Hepatocyte (in vitro differentiated cells): ENCODE data around the gene FAM110A. TPM values are rescaled to one million over a fixed set of nuclear protein-coding genes. Genes with fewer than 3 reads are reported as not detected.

Experiments used
- DNase-seq: peaks from one replicate; pipeline ENCODE4 v3.0.0-alpha.2; 2016; ENCODE audit warnings: low spot score
- H2AFZ ChIP-seq: fragments of 200-600 bp; sonication (generic); 2 replicates; pipeline ENCODE4 v1.6.0; 2016; ENCODE audit warnings: antibody characterized with exemption, mild to moderate bottlenecking
- H3K27ac ChIP-seq: fragments of 200-600 bp; sonication (generic); 2 replicates; pipeline ENCODE4 v1.5.1; 2016; ENCODE audit warnings: mild to moderate bottlenecking
- H3K27me3 ChIP-seq: fragments of 200-600 bp; sonication (generic); 2 replicates; pipeline ENCODE4 v1.6.1; 2016
- H3K36me3 ChIP-seq: fragments of 200-600 bp; sonication (generic); replicated peaks from 2 replicates; pipeline ENCODE4 v1.5.1; 2016; ENCODE audit warnings: low read depth; ENCODE audit not compliant: insufficient read depth
- H3K4me1 ChIP-seq: fragments of 200-600 bp; sonication (generic); 2 replicates; pipeline ENCODE4 v1.5.1; 2016; ENCODE audit warnings: mild to moderate bottlenecking, moderate library complexity; ENCODE audit not compliant: insufficient read depth
- H3K4me2 ChIP-seq: fragments of 200-600 bp; sonication (generic); 2 replicates; pipeline ENCODE4 v1.6.0; 2016
- H3K4me3 ChIP-seq: fragments of 200-600 bp; sonication (generic); 2 replicates; pipeline ENCODE4 v1.5.1; 2016; ENCODE audit warnings: mild to moderate bottlenecking
- H3K79me2 ChIP-seq: fragments of 200-600 bp; sonication (generic); 2 replicates; pipeline ENCODE4 v1.6.0; 2017; ENCODE audit warnings: mild to moderate bottlenecking
- H3K9me2 ChIP-seq: fragments of 200-600 bp; sonication (generic); replicated peaks from 2 replicates; pipeline ENCODE4 v1.6.0; 2017; ENCODE audit warnings: mild to moderate bottlenecking; ENCODE audit not compliant: insufficient read depth
- H3K9me3 ChIP-seq: fragments of 200-600 bp; sonication (generic); 2 replicates; pipeline ENCODE4 v1.5.1; 2016; ENCODE audit warnings: low read depth, mild to moderate bottlenecking
- H4K20me1 ChIP-seq: fragments of 200-600 bp; sonication (generic); 2 replicates; pipeline ENCODE4 v1.6.0; 2016; ENCODE audit warnings: mild to moderate bottlenecking; ENCODE audit not compliant: insufficient read depth, poor library complexity, severe bottlenecking
- EZH2 ChIP-seq: fragments of 200-600 bp; sonication (generic); IDR thresholded peaks from 2 replicates; pipeline ENCODE4 v1.6.1; 2016; ENCODE audit warnings: antibody characterized with exemption, mild to moderate bottlenecking, borderline replicate concordance
- EZH2phosphoT487 ChIP-seq: fragments of 200-600 bp; sonication (generic); IDR thresholded peaks from one replicate; pipeline ENCODE4 v1.6.1; 2018; ENCODE audit warnings: antibody characterized with exemption, mild to moderate bottlenecking, low read depth, moderate library complexity; ENCODE audit not compliant: unreplicated experiment, severe bottlenecking
- WGBS: methylation state at CpG from one replicate; pipeline ENCODE4 v1.1.6; 2016; ENCODE audit warnings: low lambda C conversion rate; ENCODE audit errors: missing lambda C conversion rate; 5-methylcytosine and 5-hydroxymethylcytosine counted together
- polyA plus RNA-seq: library from polyadenylated mRNA; unstranded; fragments of >200 nt; fragmentation: Nextera tagmentation; extraction: Ambion mirVana; gene quantifications from 2 replicates; pipeline ENCODE4 v1.2.1, GENCODE V29; 2016
- total RNA-seq: library from RNA; depleted of rRNA; stranded (reverse); fragments of >200 nt; gene quantifications from 2 replicates; pipeline ENCODE4 v1.2.3, GENCODE V29; 2014
- TF ChIP-seq, protein P1 (sequence below): fragments of 200-600 bp; sonication (generic); IDR thresholded peaks from 2 replicates; pipeline ENCODE4 v1.5.1; 2016; ENCODE audit warnings: antibody characterized with exemption, mild to moderate bottlenecking; ENCODE audit not compliant: poor library complexity

Gene FAM110A
- total and polyA plus RNA-seq, 2 experiments from 2014 or later, result 4.6 to 6.1 TPM

- H3K4me3 ChIP-seq, result no peak overlapping the region
- peaks cover 3% of the 10 kb centered on the region for H3K79me2 ChIP-seq
- no peak overlapping the region for H3K27ac ChIP-seq
Measured at GRCh38 chr20:843912-844311, 10.4 kb downstream of the FAM110A start.

DNA sequence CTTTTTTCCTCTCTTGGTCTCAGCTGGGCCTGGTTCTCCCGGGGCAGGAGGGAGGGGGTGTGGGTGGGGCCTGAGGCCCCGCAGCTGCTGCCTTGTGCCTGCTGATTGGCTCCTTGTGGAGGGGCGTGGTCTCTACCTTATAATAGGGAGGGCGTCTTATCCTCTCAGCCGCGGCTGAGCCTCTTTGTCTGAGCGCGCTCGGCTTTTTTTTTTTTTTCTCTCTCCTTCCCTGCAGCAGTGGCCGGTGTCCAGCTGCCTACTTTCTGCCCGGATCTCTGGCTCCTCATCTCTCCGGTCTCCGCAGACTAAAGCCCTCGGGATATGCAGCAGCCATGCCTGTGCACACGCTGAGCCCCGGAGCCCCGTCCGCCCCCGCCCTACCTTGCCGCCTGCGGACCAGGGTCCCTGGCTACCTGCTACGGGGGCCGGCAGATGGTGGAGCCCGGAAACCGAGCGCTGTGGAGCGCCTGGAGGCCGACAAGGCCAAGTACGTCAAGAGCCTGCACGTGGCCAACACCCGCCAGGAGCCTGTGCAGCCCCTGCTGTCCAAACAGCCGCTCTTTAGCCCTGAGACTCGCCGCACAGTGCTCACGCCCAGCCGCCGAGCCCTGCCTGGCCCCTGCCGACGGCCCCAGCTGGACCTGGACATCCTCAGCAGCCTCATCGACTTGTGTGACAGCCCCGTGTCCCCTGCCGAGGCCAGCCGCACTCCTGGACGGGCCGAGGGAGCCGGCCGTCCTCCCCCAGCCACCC, 11.1 kb downstream of the FAM110A start:
- H3K4me3 ChIP-seq, result no peak overlapping the region
- 26% methylated on average over 37 of the region's 47 CpGs for WGBS

More at GRCh38 chr20:843912-844311, 10.4 kb downstream of the FAM110A start:
- Histone ChIP-seq H3K9me3 (no peaks in the 10 kb centered on the region), H3K27me3 (peaks cover 4% of the 10 kb centered on the region), H3K4me1 (no peaks in the 10 kb centered on the region), H3K9me2 (no peaks in the 10 kb centered on the region), H3K4me2 (peak overlapping the region; percentile 86), H4K20me1 (no peaks in the 10 kb centered on the region), H2AFZ (no peak overlapping the region), H3K36me3 (no peaks in the 10 kb centered on the region)
- no peak for DNase-seq
- TF ChIP-seq EZH2, result no peak
- TF ChIP-seq, protein P1, sequence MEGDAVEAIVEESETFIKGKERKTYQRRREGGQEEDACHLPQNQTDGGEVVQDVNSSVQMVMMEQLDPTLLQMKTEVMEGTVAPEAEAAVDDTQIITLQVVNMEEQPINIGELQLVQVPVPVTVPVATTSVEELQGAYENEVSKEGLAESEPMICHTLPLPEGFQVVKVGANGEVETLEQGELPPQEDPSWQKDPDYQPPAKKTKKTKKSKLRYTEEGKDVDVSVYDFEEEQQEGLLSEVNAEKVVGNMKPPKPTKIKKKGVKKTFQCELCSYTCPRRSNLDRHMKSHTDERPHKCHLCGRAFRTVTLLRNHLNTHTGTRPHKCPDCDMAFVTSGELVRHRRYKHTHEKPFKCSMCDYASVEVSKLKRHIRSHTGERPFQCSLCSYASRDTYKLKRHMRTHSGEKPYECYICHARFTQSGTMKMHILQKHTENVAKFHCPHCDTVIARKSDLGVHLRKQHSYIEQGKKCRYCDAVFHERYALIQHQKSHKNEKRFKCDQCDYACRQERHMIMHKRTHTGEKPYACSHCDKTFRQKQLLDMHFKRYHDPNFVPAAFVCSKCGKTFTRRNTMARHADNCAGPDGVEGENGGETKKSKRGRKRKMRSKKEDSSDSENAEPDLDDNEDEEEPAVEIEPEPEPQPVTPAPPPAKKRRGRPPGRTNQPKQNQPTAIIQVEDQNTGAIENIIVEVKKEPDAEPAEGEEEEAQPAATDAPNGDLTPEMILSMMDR, result no peak
- TF ChIP-seq EZH2phosphoT487, result no peak
- WGBS, result 93% methylated on average over 9 of the region's 9 CpGs

DNA sequence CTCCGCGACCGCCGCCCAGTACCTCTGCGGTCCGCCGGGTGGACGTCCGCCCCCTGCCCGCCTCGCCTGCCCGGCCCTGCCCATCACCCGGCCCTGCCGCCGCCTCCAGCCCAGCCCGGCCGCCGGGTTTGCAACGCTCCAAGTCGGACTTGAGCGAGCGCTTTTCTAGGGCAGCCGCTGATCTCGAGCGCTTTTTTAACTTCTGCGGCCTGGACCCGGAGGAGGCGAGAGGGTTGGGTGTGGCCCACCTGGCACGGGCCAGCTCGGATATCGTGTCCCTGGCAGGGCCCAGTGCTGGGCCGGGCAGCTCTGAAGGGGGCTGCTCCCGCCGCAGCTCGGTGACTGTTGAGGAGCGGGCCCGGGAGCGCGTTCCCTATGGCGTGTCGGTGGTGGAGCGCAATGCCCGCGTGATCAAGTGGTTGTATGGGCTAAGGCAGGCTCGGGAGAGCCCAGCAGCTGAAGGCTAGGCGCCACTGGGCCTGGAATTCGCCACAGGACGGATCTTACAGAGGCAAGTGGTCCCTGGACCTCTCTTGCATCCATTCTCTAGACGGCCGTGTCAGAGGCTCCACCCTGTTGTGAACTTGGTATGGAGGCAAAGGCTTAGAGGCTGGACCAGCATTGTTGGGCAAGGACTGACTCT, 11.8 kb downstream of the FAM110A start:
- no peak overlapping the region for H3K4me3 ChIP-seq
- H3K79me2 ChIP-seq, result peaks cover 3% of the 10 kb centered on the region
- no peak overlapping the region for H2AFZ ChIP-seq
- no peak overlapping the region for H3K27ac ChIP-seq
- 80% methylated on average over 38 of the region's 50 CpGs for WGBS
- TF ChIP-seq, protein P1, result no peak
- no peak for TF ChIP-seq EZH2
- TF ChIP-seq EZH2phosphoT487, result no peak
- no peak for DNase-seq
- H3K4me1 ChIP-seq, result no peaks in the 10 kb centered on the region
- no peaks in the 10 kb centered on the region for H3K9me3 ChIP-seq
- no peaks in the 10 kb centered on the region for H3K9me2 ChIP-seq
- no peaks in the 10 kb centered on the region for H3K36me3 ChIP-seq
- H3K4me2 ChIP-seq, result peak overlapping the region; percentile 86
- peaks cover 4% of the 10 kb centered on the region for H3K27me3 ChIP-seq
- no peaks in the 10 kb centered on the region for H4K20me1 ChIP-seq

More for the DNA sequence above, 11.1 kb downstream of the FAM110A start:
- peak overlapping the region; percentile 51 for H2AFZ ChIP-seq
- peaks cover 4% of the 10 kb centered on the region for H3K27me3 ChIP-seq
- peak overlapping the region; percentile 86 for H3K4me2 ChIP-seq
- peaks cover 3% of the 10 kb centered on the region for H3K79me2 ChIP-seq
- H3K4me1 ChIP-seq, result no peaks in the 10 kb centered on the region
- TF ChIP-seq EZH2phosphoT487 (no peak), EZH2 (no peak)
- TF ChIP-seq, protein P1, result no peak
- no peaks in the 10 kb centered on the region for H3K9me2 ChIP-seq
- no peaks in the 10 kb centered on the region for H3K9me3 ChIP-seq
- H3K36me3 ChIP-seq, result no peaks in the 10 kb centered on the region
- H4K20me1 ChIP-seq, result no peaks in the 10 kb centered on the region
- peak; percentile 96 for DNase-seq
- no peak overlapping the region for H3K27ac ChIP-seq
